Measurements from ENCODE around the gene TRIML1. TPM values are rescaled to one million over a fixed set of nuclear protein-coding genes. Genes with fewer than 3 reads are reported as not detected.

Gene TRIML1
- total RNA-seq, 2 donors from 2014 or later = not detected

DNA sequence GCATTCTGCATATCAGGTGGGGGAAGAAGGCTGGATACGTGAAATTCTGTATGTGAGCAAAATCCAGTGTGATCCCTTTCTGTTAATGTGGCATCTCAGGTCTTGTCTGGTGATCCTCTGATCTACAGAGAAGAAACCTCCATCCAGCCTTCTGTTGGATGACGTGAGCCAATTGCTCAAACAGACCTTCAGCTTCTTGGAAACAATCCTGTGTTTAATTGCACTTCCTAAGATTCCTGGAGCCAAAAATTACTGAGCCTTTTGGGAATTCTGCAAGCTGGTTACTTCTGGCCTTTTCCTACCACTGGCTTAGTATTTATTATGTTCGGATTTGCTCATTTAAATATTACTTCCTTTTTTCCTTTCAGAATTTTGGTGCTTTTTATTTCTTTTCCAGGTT, 51.2 kb downstream of the TRIML1 start:
- H3K27me3 Mint-ChIP-seq (ENCODE audit: insufficient read depth) = no peaks in the 10 kb centered on the region

DNA sequence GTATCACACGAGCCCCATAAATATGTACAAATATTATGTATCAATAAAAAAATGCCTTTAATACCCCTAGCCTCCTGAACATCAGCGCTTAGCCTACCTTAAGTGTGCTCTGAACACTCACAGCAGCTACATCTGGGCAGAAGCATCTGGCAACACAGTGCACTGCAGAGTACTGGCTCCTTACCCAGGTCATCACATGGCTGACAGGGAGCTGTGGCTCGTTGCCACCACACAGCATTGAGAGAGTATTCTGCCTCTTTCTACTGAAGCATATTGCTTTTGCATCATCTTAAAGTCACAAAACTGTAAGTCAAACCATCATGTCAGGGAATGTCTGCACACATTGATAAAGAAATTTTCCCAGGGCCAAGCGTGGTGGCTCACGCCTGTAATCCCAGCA, 55.2 kb downstream of the TRIML1 start:
- H3K9me3 Mint-ChIP-seq = peaks cover 15% of the 10 kb centered on the region
- TF ChIP-seq, protein P1, sequence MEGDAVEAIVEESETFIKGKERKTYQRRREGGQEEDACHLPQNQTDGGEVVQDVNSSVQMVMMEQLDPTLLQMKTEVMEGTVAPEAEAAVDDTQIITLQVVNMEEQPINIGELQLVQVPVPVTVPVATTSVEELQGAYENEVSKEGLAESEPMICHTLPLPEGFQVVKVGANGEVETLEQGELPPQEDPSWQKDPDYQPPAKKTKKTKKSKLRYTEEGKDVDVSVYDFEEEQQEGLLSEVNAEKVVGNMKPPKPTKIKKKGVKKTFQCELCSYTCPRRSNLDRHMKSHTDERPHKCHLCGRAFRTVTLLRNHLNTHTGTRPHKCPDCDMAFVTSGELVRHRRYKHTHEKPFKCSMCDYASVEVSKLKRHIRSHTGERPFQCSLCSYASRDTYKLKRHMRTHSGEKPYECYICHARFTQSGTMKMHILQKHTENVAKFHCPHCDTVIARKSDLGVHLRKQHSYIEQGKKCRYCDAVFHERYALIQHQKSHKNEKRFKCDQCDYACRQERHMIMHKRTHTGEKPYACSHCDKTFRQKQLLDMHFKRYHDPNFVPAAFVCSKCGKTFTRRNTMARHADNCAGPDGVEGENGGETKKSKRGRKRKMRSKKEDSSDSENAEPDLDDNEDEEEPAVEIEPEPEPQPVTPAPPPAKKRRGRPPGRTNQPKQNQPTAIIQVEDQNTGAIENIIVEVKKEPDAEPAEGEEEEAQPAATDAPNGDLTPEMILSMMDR (conservative IDR thresholded peaks at IDR 0.05) = no peak
- no peak overlapping the region for H3K27ac ChIP-seq (ENCODE audit: low read depth, low read length)
- H3K27me3 ChIP-seq (ENCODE audit: control insufficient read depth, insufficient read depth, low read length, poor library complexity, severe bottlenecking) = no peaks in the 10 kb centered on the region
- H3K9ac ChIP-seq (ENCODE audit: extremely low read depth, low read length, poor library complexity, severe bottlenecking) = no peak overlapping the region
- no peaks in the 10 kb centered on the region for H3K36me3 ChIP-seq (ENCODE audit: control insufficient read depth, insufficient read depth, low read length)
- H3K4me1 Mint-ChIP-seq = peaks cover 20% of the 10 kb centered on the region
- no peak overlapping the region for H3K4me3 ChIP-seq (ENCODE audit: low read length)
- H3K27me3 Mint-ChIP-seq (ENCODE audit: insufficient read depth) = no peaks in the 10 kb centered on the region
- H3K4me1 ChIP-seq (ENCODE audit: control insufficient read depth, insufficient read depth, low read length) = peaks cover 9% of the 10 kb centered on the region
- H3K9me3 ChIP-seq (ENCODE audit: control insufficient read depth, low read length) = no peaks in the 10 kb centered on the region
- no peak overlapping the region for H3K4me3 Mint-ChIP-seq
- DNase-seq = no peak
- no peak overlapping the region for H3K27ac Mint-ChIP-seq
- no peaks in the 10 kb centered on the region for H3K36me3 Mint-ChIP-seq (ENCODE audit: low read depth)
- 91 to 94% methylated on average over 2 to 4 of the region's 5 CpGs for WGBS, 2 experiments (ENCODE audit: insufficient coverage in 1 of 2, insufficient read length in 1 of 2)

More for the DNA sequence above, 51.2 kb downstream of the TRIML1 start:
- Histone ChIP-seq H3K9ac (ENCODE audit: extremely low read depth, low read length, poor library complexity, severe bottlenecking) (no peak overlapping the region), H3K4me1 (ENCODE audit: control insufficient read depth, insufficient read depth, low read length) (peaks cover 1% of the 10 kb centered on the region), H3K36me3 (ENCODE audit: control insufficient read depth, insufficient read depth, low read length) (no peaks in the 10 kb centered on the region), H3K27me3 (ENCODE audit: control insufficient read depth, insufficient read depth, low read length, poor library complexity, severe bottlenecking) (no peaks in the 10 kb centered on the region), H3K27ac (ENCODE audit: low read depth, low read length) (no peak overlapping the region), H3K9me3 (ENCODE audit: control insufficient read depth, low read length) (no peaks in the 10 kb centered on the region), H3K4me3 (ENCODE audit: low read length) (no peak overlapping the region)
- TF ChIP-seq, protein P1 (conservative IDR thresholded peaks at IDR 0.05) = no peak
- no peaks in the 10 kb centered on the region for H3K9me3 Mint-ChIP-seq
- H3K27ac Mint-ChIP-seq = no peak overlapping the region
- DNase-seq = no peak
- H3K4me3 Mint-ChIP-seq = no peak overlapping the region
- no peaks in the 10 kb centered on the region for H3K36me3 Mint-ChIP-seq (ENCODE audit: low read depth)
- WGBS, 2 experiments (ENCODE audit: insufficient coverage in 1 of 2, insufficient read length in 1 of 2) = 84 to 92% methylated on average over 2 to 3 of the region's 3 CpGs
- peaks cover 2% of the 10 kb centered on the region for H3K4me1 Mint-ChIP-seq

DNA sequence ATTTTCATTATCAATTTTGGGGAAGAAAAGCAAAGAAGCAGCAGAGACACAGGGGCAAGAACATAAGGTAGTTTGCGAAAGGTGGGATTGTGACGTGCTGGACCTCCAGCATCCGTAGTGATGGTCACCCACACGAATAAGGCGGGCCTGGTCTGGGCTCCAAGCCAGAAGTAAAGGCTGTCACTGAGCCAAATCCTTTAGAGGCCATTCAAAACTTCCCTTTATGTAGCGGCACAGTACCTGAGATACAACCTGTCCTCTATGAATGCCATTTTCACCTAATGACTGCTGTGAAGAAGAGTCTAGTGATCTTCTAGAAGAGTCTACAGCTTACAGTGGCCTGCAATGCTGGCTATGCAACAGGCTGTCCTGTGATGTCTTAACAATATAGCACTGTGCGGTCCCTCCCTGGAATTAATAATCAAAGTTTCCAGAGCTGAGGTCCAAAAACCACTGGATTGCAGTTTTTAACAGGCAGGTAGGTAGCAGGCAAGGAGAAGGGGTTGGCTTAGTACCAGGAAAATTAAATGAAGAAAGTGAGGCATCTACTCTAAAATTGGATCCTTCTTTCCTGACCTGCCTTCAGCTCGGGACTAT, 56.2 kb downstream of the TRIML1 start:
- Mint-ChIP-seq H3K36me3 (ENCODE audit: low read depth) (no peaks in the 10 kb centered on the region), H3K27me3 (ENCODE audit: insufficient read depth) (no peaks in the 10 kb centered on the region), H3K9me3 (peaks cover 15% of the 10 kb centered on the region), H3K27ac (no peak overlapping the region), H3K4me1 (peaks cover 26% of the 10 kb centered on the region), H3K4me3 (peak overlapping the region; percentile 37)
- peaks cover 9% of the 10 kb centered on the region for H3K4me1 ChIP-seq (ENCODE audit: control insufficient read depth, insufficient read depth, low read length)
- H3K36me3 ChIP-seq (ENCODE audit: control insufficient read depth, insufficient read depth, low read length) = no peaks in the 10 kb centered on the region
- no peak overlapping the region for H3K27ac ChIP-seq (ENCODE audit: low read depth, low read length)
- H3K27me3 ChIP-seq (ENCODE audit: control insufficient read depth, insufficient read depth, low read length, poor library complexity, severe bottlenecking) = no peaks in the 10 kb centered on the region
- H3K4me3 ChIP-seq (ENCODE audit: low read length) = no peak overlapping the region
- no peak overlapping the region for H3K9ac ChIP-seq (ENCODE audit: extremely low read depth, low read length, poor library complexity, severe bottlenecking)
- no peaks in the 10 kb centered on the region for H3K9me3 ChIP-seq (ENCODE audit: control insufficient read depth, low read length)
- DNase-seq = no peak
- TF ChIP-seq, protein P1 (conservative IDR thresholded peaks at IDR 0.05) = no peak
- 87 to 88% methylated on average over 3 to 7 of the region's 8 CpGs for WGBS, 2 experiments (ENCODE audit: insufficient coverage in 1 of 2, insufficient read length in 1 of 2)

Measured in endodermal cell (in vitro differentiated cells).